HepG2 (cell line): ENCODE data around the gene ARL3. TPM values are rescaled to one million over a fixed set of nuclear protein-coding genes. Genes with fewer than 3 reads are reported as not detected.

Experiments used
- ATAC-seq: fragments of 200-7000 bp; cut with Tn5 transposase; 3 replicates; pipeline ENCODE4 v1.9.1; 2020; ENCODE audit warnings: mild to moderate bottlenecking, moderate library complexity
- BruUV-seq: library from RNA; stranded (reverse); fragments of 400-500 nt; replicated peaks from 2 replicates; lab custom pipeline; 2021; lab: Mats Ljungman, UMichigan
- CTCF ChIA-PET: fragments of 300-600 bp; formaldehyde crosslinking; extraction: SDS; loops from one replicate; lab custom pipeline; 2021; ENCODE audit warnings: low total read pairs, inconsistent platforms, low intra/inter-chr PET ratio; lab: Yijun Ruan, JAX
- POLR2A ChIA-PET: fragments of 350-600 bp; sonication (Branson Sonifier 250); formaldehyde crosslinking; loops from one replicate; lab custom pipeline; 2020; ENCODE audit warnings: antibody characterized with exemption, inconsistent platforms; lab: Yijun Ruan, JAX
- DNase-seq: peaks from one replicate; pipeline ENCODE4 v3.0.0-alpha.2; 2015; ENCODE audit warnings: low spot score
- FAIRE-seq: peaks from 3 replicates; lab custom pipeline; 2011; peaks lifted over from hg19 to GRCh38; lab: Jason Lieb, UNC
- H2AFZ ChIP-seq: one replicate; pipeline ENCODE4 v1.6.1; 2011; ENCODE audit warnings: low read length, inconsistent platforms
- H3K27ac ChIP-seq: fragments of 300-600 bp; 3 replicates; pipeline ENCODE4 v1.8.0; 2011; ENCODE audit warnings: mixed run types, mild to moderate bottlenecking, mixed read lengths, low read length, inconsistent platforms; ENCODE audit not compliant: insufficient read depth; ENCODE audit errors: extremely low read length
- H3K27me3 ChIP-seq, 2 experiments: fragments of 200-600 bp in 1 of 2; 2 replicates in 1 of 2; 3 replicates in 1 of 2; pipeline versions ENCODE4 v1.6.0 to v1.8.0; 2011; ENCODE audit warnings: low read length in 2 of 2, mild to moderate bottlenecking in 2 of 2, moderate library complexity in 2 of 2, inconsistent platforms in 1 of 2; ENCODE audit not compliant: insufficient read depth in 2 of 2, control insufficient read depth in 1 of 2
- H3K36me3 ChIP-seq, 2 experiments: fragments of 200-600 bp in 1 of 2; replicated peaks in 1 of 2; 2 replicates in 1 of 2; 3 replicates in 1 of 2; pipeline versions ENCODE4 v1.5.1 to v1.8.0; 2011; ENCODE audit warnings: low read length in 2 of 2, inconsistent platforms in 1 of 2; ENCODE audit not compliant: insufficient read depth in 2 of 2, control insufficient read depth in 1 of 2
- H3K4me1 ChIP-seq: 2 replicates; pipeline ENCODE4 v1.5.1; 2012; ENCODE audit warnings: low read length, inconsistent platforms; ENCODE audit not compliant: insufficient read depth
- H3K4me2 ChIP-seq: 2 replicates; pipeline ENCODE4 v1.6.0; 2011; ENCODE audit warnings: low read depth, low read length, inconsistent platforms
- H3K4me3 ChIP-seq, 3 experiments: fragments of 200-600 bp in 1 of 3; sonication (generic), shearing (Covaris generic) in 1 of 3; replicated peaks in 1 of 3; 2 replicates each; pipeline ENCODE4 v1.5.1; 2011 to 2016; ENCODE audit warnings: low read length in 3 of 3, inconsistent platforms in 2 of 3, low read depth in 2 of 3, mild to moderate bottlenecking in 2 of 3, control low read depth in 1 of 3, mixed read lengths in 1 of 3; ENCODE audit not compliant: insufficient read depth in 1 of 3
- H3K79me2 ChIP-seq: one replicate; pipeline ENCODE4 v1.6.1; 2011; ENCODE audit warnings: low read length, inconsistent platforms; ENCODE audit not compliant: insufficient read depth
- H3K9ac ChIP-seq: 2 replicates; pipeline ENCODE4 v1.6.0; 2011; ENCODE audit warnings: mild to moderate bottlenecking, low read depth, low read length, inconsistent platforms; ENCODE audit not compliant: insufficient read depth
- H3K9me3 ChIP-seq: 2 replicates; pipeline ENCODE4 v1.5.1; 2012; ENCODE audit warnings: mild to moderate bottlenecking, low read length
- H4K20me1 ChIP-seq: 2 replicates; pipeline ENCODE4 v1.6.0; 2011; ENCODE audit warnings: inconsistent platforms, mild to moderate bottlenecking, low read length, moderate library complexity; ENCODE audit not compliant: insufficient read depth
- ARID4A ChIP-seq: sonication (generic); formaldehyde crosslinking; IDR thresholded peaks from 2 replicates; pipeline ENCODE4 v1.5.0; 2020; ENCODE audit warnings: mild to moderate bottlenecking, missing genetic modification reagents, borderline replicate concordance
- EHMT2 ChIP-seq: fragments of 200-600 bp; sonication (generic); IDR thresholded peaks from 2 replicates; pipeline ENCODE4 v1.7.0; 2017; ENCODE audit warnings: antibody characterized with exemption, low read depth, low read length, borderline replicate concordance
- GATAD2A ChIP-seq: IDR thresholded peaks from 2 replicates; pipeline ENCODE4 v1.6.1; 2016
- GTF3A ChIP-seq: sonication (generic); formaldehyde crosslinking; conservative IDR thresholded peaks from 2 replicates; pipeline ENCODE4 v1.4.0; 2020; ENCODE audit warnings: mild to moderate bottlenecking, missing genetic modification reagents
- HCFC1 ChIP-seq: fragments of 150-350 bp; IDR thresholded peaks from 2 replicates; pipeline ENCODE4 v1.6.1; 2014; ENCODE audit warnings: low read depth, low read length
- HOXD1 ChIP-seq: sonication (generic); formaldehyde crosslinking; IDR thresholded peaks from 2 replicates; pipeline ENCODE4 v1.5.0; 2020; ENCODE audit warnings: missing genetic modification reagents
- NR2F2 ChIP-seq: IDR thresholded peaks from 2 replicates; pipeline ENCODE4 v1.6.1; 2012; ENCODE audit warnings: low read depth, inconsistent platforms, borderline replicate concordance
- TP53 ChIP-seq: sonication (generic); formaldehyde crosslinking; conservative IDR thresholded peaks from 2 replicates; pipeline ENCODE4 v1.4.0; 2020; ENCODE audit warnings: missing genetic modification reagents
- ZFP90 ChIP-seq: sonication (generic); formaldehyde crosslinking; IDR thresholded peaks from 2 replicates; pipeline ENCODE4 v1.8.0; 2022; ENCODE audit warnings: missing genetic modification reagents, mild to moderate bottlenecking, inconsistent platforms, borderline replicate concordance
- WGBS: methylation state at CpG from one replicate; pipeline ENCODE4 v1.1.6; 2017; ENCODE audit warnings: low lambda C conversion rate; 5-methylcytosine and 5-hydroxymethylcytosine counted together
- in situ Hi-C: cut with HindIII; loops from 2 replicates; pipeline ENCODE4 v1.10.0; 2017; ENCODE audit warnings: low pct_unique_long_range_greater_than_20kb; ENCODE audit not compliant: extremely low pct_ligation_motif_present
- intact Hi-C: fragments of 100-400 bp; cut with micrococcal nuclease; formaldehyde crosslinking; loops from one replicate; pipeline ENCODE4 v1.10.0; 2022; ENCODE audit not compliant: unreplicated experiment
- polyA plus RNA-seq, 8 experiments: library from polyadenylated mRNA; depleted of rRNA in 3 of 8; stranded (reverse) in 7 of 8; unstranded in 1 of 8; fragments of >200 nt; fragmentation: Illumina TruSeq in 4 of 8; extraction: Trizol in 4 of 8; gene quantifications; 2 replicates each; pipeline versions ENCODE4 v1.2.1 to v1.2.3, GENCODE V29; 2011 to 2016; ENCODE audit warnings: low read depth in 4 of 8, missing spikeins in 1 of 8, mixed read lengths in 1 of 8; ENCODE audit not compliant: insufficient read depth in 1 of 8
- total RNA-seq, 5 experiments: library from RNA; depleted of rRNA; stranded (reverse); fragments of >200 nt; fragmentation: Illumina TruSeq; extraction: Trizol; gene quantifications; 2 replicates each; pipeline ENCODE4 v1.2.3, GENCODE V29; 2016; ENCODE audit warnings: low read depth in 1 of 5
- TF ChIP-seq, protein P1 (sequence below): sonication (generic); formaldehyde crosslinking; IDR thresholded peaks from 2 replicates; pipeline ENCODE4 v1.5.1; 2020; ENCODE audit warnings: missing genetic modification reagents, mild to moderate bottlenecking, borderline replicate concordance
- TF ChIP-seq, protein P2 (sequence below): sonication (generic); formaldehyde crosslinking; IDR thresholded peaks from 2 replicates; pipeline ENCODE4 v1.4.0; 2020; ENCODE audit warnings: mild to moderate bottlenecking, missing genetic modification reagents
- TF ChIP-seq, protein P3 (sequence below): IDR thresholded peaks from 2 replicates; pipeline ENCODE4 v1.6.1; 2012; ENCODE audit warnings: inconsistent platforms

Gene ARL3
- total and polyA plus RNA-seq, 2 of the 13 experiments (the other 11 are each of a cell fraction or from before 2014, with no cell fraction given) = 5.2 to 6.6 TPM

DNA sequence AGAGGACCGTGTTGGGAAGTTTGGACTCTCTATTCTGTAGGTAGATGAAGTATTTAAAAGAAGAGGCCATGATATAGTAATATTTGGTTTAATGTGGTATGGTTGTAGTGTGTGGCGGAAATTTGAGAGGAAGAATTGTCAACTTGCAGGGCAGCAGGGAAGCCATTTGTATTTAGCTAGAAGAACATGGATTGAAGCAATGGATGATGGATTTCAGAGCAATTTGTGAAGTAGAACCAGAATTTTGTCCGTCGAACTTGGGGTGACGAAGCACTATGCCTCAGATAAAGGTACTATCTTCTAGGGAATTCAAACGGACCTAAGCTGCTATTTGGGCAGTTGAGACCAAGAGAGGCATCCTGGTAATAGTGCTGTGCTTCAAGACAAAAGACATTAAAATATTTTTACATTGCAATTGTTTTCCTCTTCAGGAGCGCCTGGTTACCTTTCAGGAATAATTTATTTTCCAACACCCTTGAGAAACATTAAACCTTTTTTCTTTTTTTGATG lies 28.9 kb upstream of the ARL3 start:
- intact Hi-C loops = loop anchor here (2.0 to 5.0 kb wide), 3 partner anchors 28 to 72 kb away; partner anchors contain the start of genes ARL3 and SFXN2
- no TSS peak for BruUV-seq

More for the DNA sequence above, 28.9 kb upstream of the ARL3 start:
- peak overlapping the region; percentile 88 for H2AFZ ChIP-seq
- H3K79me2 ChIP-seq = peaks cover 22% of the 10 kb centered on the region
- in situ Hi-C loops = loop anchor here (10.0 to 25.0 kb wide), 2 partner anchors 72 to 319 kb away; no protein-coding TSS in a partner anchor
- H3K27ac ChIP-seq = peak overlapping the region; percentile 18
- H4K20me1 ChIP-seq = no peaks in the 10 kb centered on the region
- H3K4me3 ChIP-seq = peak overlapping the region in 1 of 3 experiments; percentile 15; a peak in 1 of 6 replicates
- peak overlapping the region; percentile 49 for H3K4me2 ChIP-seq
- 71% methylated on average over 7 of the region's 7 CpGs for WGBS
- no peak overlapping the region for H3K9ac ChIP-seq
- no peaks in the 10 kb centered on the region; a peak in 1 of 5 replicates for H3K27me3 ChIP-seq
- ChIA-PET CTCF (no interaction called here), POLR2A (interaction anchor here (0.6 to 3.0 kb wide), 14 partner anchors 9 to 608 kb away, joined by 3 to 25 read pairs (median 5); partner anchors contain the start of genes ARL3, AS3MT, PCGF6 and SFXN2)
- H3K36me3 ChIP-seq = no peaks in the 10 kb centered on the region
- DNase-seq (no peak), FAIRE-seq (no peak), ATAC-seq (no peak)
- no peaks in the 10 kb centered on the region for H3K9me3 ChIP-seq
- peaks cover 35% of the 10 kb centered on the region for H3K4me1 ChIP-seq
- peak; percentile 92; the same call in 1 of the 2 replicates for TF ChIP-seq EHMT2
- TF ChIP-seq, protein P1, sequence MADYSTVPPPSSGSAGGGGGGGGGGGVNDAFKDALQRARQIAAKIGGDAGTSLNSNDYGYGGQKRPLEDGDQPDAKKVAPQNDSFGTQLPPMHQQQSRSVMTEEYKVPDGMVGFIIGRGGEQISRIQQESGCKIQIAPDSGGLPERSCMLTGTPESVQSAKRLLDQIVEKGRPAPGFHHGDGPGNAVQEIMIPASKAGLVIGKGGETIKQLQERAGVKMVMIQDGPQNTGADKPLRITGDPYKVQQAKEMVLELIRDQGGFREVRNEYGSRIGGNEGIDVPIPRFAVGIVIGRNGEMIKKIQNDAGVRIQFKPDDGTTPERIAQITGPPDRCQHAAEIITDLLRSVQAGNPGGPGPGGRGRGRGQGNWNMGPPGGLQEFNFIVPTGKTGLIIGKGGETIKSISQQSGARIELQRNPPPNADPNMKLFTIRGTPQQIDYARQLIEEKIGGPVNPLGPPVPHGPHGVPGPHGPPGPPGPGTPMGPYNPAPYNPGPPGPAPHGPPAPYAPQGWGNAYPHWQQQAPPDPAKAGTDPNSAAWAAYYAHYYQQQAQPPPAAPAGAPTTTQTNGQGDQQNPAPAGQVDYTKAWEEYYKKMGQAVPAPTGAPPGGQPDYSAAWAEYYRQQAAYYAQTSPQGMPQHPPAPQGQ (CRISPR knock-in tag) = 0 out of 2 replicates have a peak, but pooled peaks have one; percentile 25
- TF ChIP-seq TP53 (CRISPR knock-in tag) = 0 out of 2 replicates have a peak, but pooled peaks have one; percentile 30
- TF ChIP-seq GTF3A = 0 out of 2 replicates have a peak, but pooled peaks have one; percentile 52
- TF ChIP-seq HCFC1 = no peak
- no peak for TF ChIP-seq GATAD2A (CRISPR knock-in tag)
- TF ChIP-seq, protein P2, sequence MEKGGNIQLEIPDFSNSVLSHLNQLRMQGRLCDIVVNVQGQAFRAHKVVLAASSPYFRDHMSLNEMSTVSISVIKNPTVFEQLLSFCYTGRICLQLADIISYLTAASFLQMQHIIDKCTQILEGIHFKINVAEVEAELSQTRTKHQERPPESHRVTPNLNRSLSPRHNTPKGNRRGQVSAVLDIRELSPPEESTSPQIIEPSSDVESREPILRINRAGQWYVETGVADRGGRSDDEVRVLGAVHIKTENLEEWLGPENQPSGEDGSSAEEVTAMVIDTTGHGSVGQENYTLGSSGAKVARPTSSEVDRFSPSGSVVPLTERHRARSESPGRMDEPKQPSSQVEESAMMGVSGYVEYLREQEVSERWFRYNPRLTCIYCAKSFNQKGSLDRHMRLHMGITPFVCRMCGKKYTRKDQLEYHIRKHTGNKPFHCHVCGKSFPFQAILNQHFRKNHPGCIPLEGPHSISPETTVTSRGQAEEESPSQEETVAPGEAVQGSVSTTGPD = no peak
- TF ChIP-seq, protein P3, sequence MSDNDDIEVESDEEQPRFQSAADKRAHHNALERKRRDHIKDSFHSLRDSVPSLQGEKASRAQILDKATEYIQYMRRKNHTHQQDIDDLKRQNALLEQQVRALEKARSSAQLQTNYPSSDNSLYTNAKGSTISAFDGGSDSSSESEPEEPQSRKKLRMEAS = no peak
- TF ChIP-seq ZFP90 (CRISPR knock-in tag) = 0 out of 2 replicates have a peak, but pooled peaks have one; percentile 3
- no peak for TF ChIP-seq ARID4A (CRISPR knock-in tag)
- TF ChIP-seq HOXD1 (CRISPR knock-in tag) = 0 out of 2 replicates have a peak, but pooled peaks have one; percentile 8
- TF ChIP-seq NR2F2 = no peak
